ENCODE data around the gene ZNF496.

DNA sequence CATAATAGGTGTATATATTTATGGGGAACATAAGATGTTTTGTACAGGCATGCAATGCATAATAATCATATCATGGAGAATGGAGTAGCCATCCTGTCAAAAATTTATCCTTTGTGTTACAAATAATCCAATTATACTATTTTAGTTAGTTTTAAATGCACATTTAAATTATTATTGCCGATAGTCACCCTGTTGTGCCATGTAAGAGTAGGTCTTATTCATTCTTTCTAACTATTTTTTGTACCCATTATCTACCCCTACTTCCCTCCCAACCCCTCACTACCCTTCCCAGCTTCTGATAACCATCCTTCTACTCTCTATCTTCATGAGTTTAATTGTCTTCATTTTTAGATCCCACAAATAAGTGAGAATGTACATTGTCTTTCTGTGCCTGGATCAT lies 84.1 kb downstream of the ZNF496 start:
- TF ChIP-seq, protein P1, sequence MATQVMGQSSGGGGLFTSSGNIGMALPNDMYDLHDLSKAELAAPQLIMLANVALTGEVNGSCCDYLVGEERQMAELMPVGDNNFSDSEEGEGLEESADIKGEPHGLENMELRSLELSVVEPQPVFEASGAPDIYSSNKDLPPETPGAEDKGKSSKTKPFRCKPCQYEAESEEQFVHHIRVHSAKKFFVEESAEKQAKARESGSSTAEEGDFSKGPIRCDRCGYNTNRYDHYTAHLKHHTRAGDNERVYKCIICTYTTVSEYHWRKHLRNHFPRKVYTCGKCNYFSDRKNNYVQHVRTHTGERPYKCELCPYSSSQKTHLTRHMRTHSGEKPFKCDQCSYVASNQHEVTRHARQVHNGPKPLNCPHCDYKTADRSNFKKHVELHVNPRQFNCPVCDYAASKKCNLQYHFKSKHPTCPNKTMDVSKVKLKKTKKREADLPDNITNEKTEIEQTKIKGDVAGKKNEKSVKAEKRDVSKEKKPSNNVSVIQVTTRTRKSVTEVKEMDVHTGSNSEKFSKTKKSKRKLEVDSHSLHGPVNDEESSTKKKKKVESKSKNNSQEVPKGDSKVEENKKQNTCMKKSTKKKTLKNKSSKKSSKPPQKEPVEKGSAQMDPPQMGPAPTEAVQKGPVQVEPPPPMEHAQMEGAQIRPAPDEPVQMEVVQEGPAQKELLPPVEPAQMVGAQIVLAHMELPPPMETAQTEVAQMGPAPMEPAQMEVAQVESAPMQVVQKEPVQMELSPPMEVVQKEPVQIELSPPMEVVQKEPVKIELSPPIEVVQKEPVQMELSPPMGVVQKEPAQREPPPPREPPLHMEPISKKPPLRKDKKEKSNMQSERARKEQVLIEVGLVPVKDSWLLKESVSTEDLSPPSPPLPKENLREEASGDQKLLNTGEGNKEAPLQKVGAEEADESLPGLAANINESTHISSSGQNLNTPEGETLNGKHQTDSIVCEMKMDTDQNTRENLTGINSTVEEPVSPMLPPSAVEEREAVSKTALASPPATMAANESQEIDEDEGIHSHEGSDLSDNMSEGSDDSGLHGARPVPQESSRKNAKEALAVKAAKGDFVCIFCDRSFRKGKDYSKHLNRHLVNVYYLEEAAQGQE (IDR thresholded peaks at IDR 0.05; ENCODE audit: insufficient read depth in 1 of 2, low read depth in 2 of 2, low read length in 2 of 2), result no peak
- TF ChIP-seq SIN3A (IDR thresholded peaks at IDR 0.05; ENCODE audit: borderline replicate concordance, insufficient read depth, low read length) (no peak), POLR2AphosphoS5 (IDR thresholded peaks at IDR 0.05; ENCODE audit: low read depth, low read length) (no peak)
